HepG2 (cell line): ENCODE results near the gene CCDC50. TPM values are rescaled to one million over a fixed set of nuclear protein-coding genes. Genes with fewer than 3 reads are reported as not detected.

Source experiments
- ATAC-seq: fragments of 200-7000 bp; cut with Tn5 transposase; 3 replicates; pipeline ENCODE4 v1.9.1; 2020; ENCODE audit warnings: mild to moderate bottlenecking, moderate library complexity
- BruUV-seq: library from RNA; stranded (reverse); fragments of 400-500 nt; replicated peaks from 2 replicates; lab custom pipeline; 2021; lab: Mats Ljungman, UMichigan
- CTCF ChIA-PET: fragments of 300-600 bp; formaldehyde crosslinking; extraction: SDS; loops from one replicate; lab custom pipeline; 2021; ENCODE audit warnings: low total read pairs, inconsistent platforms, low intra/inter-chr PET ratio; lab: Yijun Ruan, JAX
- POLR2A ChIA-PET: fragments of 350-600 bp; sonication (Branson Sonifier 250); formaldehyde crosslinking; loops from one replicate; lab custom pipeline; 2020; ENCODE audit warnings: antibody characterized with exemption, inconsistent platforms; lab: Yijun Ruan, JAX
- DNase-seq: peaks from one replicate; pipeline ENCODE4 v3.0.0-alpha.2; 2015; ENCODE audit warnings: low spot score
- FAIRE-seq: peaks from 3 replicates; lab custom pipeline; 2011; peaks lifted over from hg19 to GRCh38; lab: Jason Lieb, UNC
- H2AFZ ChIP-seq: one replicate; pipeline ENCODE4 v1.6.1; 2011; ENCODE audit warnings: low read length, inconsistent platforms
- H3K27ac ChIP-seq: fragments of 300-600 bp; 3 replicates; pipeline ENCODE4 v1.8.0; 2011; ENCODE audit warnings: mixed run types, mild to moderate bottlenecking, mixed read lengths, low read length, inconsistent platforms; ENCODE audit not compliant: insufficient read depth; ENCODE audit errors: extremely low read length
- H3K27me3 ChIP-seq, 2 experiments: fragments of 200-600 bp in 1 of 2; 2 replicates in 1 of 2; 3 replicates in 1 of 2; pipeline versions ENCODE4 v1.6.0 to v1.8.0; 2011; ENCODE audit warnings: low read length in 2 of 2, mild to moderate bottlenecking in 2 of 2, moderate library complexity in 2 of 2, inconsistent platforms in 1 of 2; ENCODE audit not compliant: insufficient read depth in 2 of 2, control insufficient read depth in 1 of 2
- H3K36me3 ChIP-seq, 2 experiments: fragments of 200-600 bp in 1 of 2; replicated peaks in 1 of 2; 2 replicates in 1 of 2; 3 replicates in 1 of 2; pipeline versions ENCODE4 v1.5.1 to v1.8.0; 2011; ENCODE audit warnings: low read length in 2 of 2, inconsistent platforms in 1 of 2; ENCODE audit not compliant: insufficient read depth in 2 of 2, control insufficient read depth in 1 of 2
- H3K4me1 ChIP-seq: 2 replicates; pipeline ENCODE4 v1.5.1; 2012; ENCODE audit warnings: low read length, inconsistent platforms; ENCODE audit not compliant: insufficient read depth
- H3K4me2 ChIP-seq: 2 replicates; pipeline ENCODE4 v1.6.0; 2011; ENCODE audit warnings: low read depth, low read length, inconsistent platforms
- H3K4me3 ChIP-seq, 3 experiments: fragments of 200-600 bp in 1 of 3; sonication (generic), shearing (Covaris generic) in 1 of 3; replicated peaks in 1 of 3; 2 replicates each; pipeline ENCODE4 v1.5.1; 2011 to 2016; ENCODE audit warnings: low read length in 3 of 3, inconsistent platforms in 2 of 3, low read depth in 2 of 3, mild to moderate bottlenecking in 2 of 3, control low read depth in 1 of 3, mixed read lengths in 1 of 3; ENCODE audit not compliant: insufficient read depth in 1 of 3
- H3K79me2 ChIP-seq: one replicate; pipeline ENCODE4 v1.6.1; 2011; ENCODE audit warnings: low read length, inconsistent platforms; ENCODE audit not compliant: insufficient read depth
- H3K9ac ChIP-seq: 2 replicates; pipeline ENCODE4 v1.6.0; 2011; ENCODE audit warnings: mild to moderate bottlenecking, low read depth, low read length, inconsistent platforms; ENCODE audit not compliant: insufficient read depth
- H3K9me3 ChIP-seq: 2 replicates; pipeline ENCODE4 v1.5.1; 2012; ENCODE audit warnings: mild to moderate bottlenecking, low read length
- H4K20me1 ChIP-seq: 2 replicates; pipeline ENCODE4 v1.6.0; 2011; ENCODE audit warnings: inconsistent platforms, mild to moderate bottlenecking, low read length, moderate library complexity; ENCODE audit not compliant: insufficient read depth
- BRCA1 ChIP-seq: sonication (generic); formaldehyde crosslinking; IDR thresholded peaks from 2 replicates; pipeline ENCODE4 v1.4.0; 2020; ENCODE audit warnings: missing genetic modification reagents
- MATR3 ChIP-seq: sonication (generic); formaldehyde crosslinking; IDR thresholded peaks from 2 replicates; pipeline ENCODE4 v1.4.0; 2020; ENCODE audit warnings: missing genetic modification reagents
- WGBS: methylation state at CpG from one replicate; pipeline ENCODE4 v1.1.6; 2017; ENCODE audit warnings: low lambda C conversion rate; 5-methylcytosine and 5-hydroxymethylcytosine counted together
- in situ Hi-C: cut with HindIII; loops from 2 replicates; pipeline ENCODE4 v1.10.0; 2017; ENCODE audit warnings: low pct_unique_long_range_greater_than_20kb; ENCODE audit not compliant: extremely low pct_ligation_motif_present
- intact Hi-C: fragments of 100-400 bp; cut with micrococcal nuclease; formaldehyde crosslinking; loops from one replicate; pipeline ENCODE4 v1.10.0; 2022; ENCODE audit not compliant: unreplicated experiment
- polyA plus RNA-seq, 8 experiments: library from polyadenylated mRNA; depleted of rRNA in 3 of 8; stranded (reverse) in 7 of 8; unstranded in 1 of 8; fragments of >200 nt; fragmentation: Illumina TruSeq in 4 of 8; extraction: Trizol in 4 of 8; gene quantifications; 2 replicates each; pipeline versions ENCODE4 v1.2.1 to v1.2.3, GENCODE V29; 2011 to 2016; ENCODE audit warnings: low read depth in 4 of 8, missing spikeins in 1 of 8, mixed read lengths in 1 of 8; ENCODE audit not compliant: insufficient read depth in 1 of 8
- total RNA-seq, 5 experiments: library from RNA; depleted of rRNA; stranded (reverse); fragments of >200 nt; fragmentation: Illumina TruSeq; extraction: Trizol; gene quantifications; 2 replicates each; pipeline ENCODE4 v1.2.3, GENCODE V29; 2016; ENCODE audit warnings: low read depth in 1 of 5
- TF ChIP-seq, protein P1 (sequence below): sonication (generic); formaldehyde crosslinking; IDR thresholded peaks from 2 replicates; pipeline ENCODE4 v1.5.0; 2020; ENCODE audit warnings: mild to moderate bottlenecking, missing genetic modification reagents

The CCDC50 gene
- total and polyA plus RNA-seq, 2 of the 13 experiments (the other 11 are each of a cell fraction or from before 2014, with no cell fraction given), result 47.6 to 66.4 TPM

GRCh38 chr3:191353022-191353777 is 24.0 kb downstream of the CCDC50 start (continued):
- TF ChIP-seq BRCA1 (CRISPR knock-in tag), result no peak

GRCh38 chr3:191355406-191355805 is 26.2 kb downstream of the CCDC50 start:
- H3K27me3 ChIP-seq, result no peaks in the 10 kb centered on the region
- 96% methylated on average over 4 of the region's 4 CpGs for WGBS
- CTCF ChIA-PET, result no interaction called here
- FAIRE-seq, result no peak
- H3K9me3 ChIP-seq, result no peaks in the 10 kb centered on the region
- peaks cover 56% of the 10 kb centered on the region for H3K4me1 ChIP-seq
- no peak for DNase-seq
- H3K79me2 ChIP-seq, result peaks cover 72% of the 10 kb centered on the region
- ATAC-seq, result no peak
- H3K4me2 ChIP-seq, result no peak overlapping the region
- no peak overlapping the region for H3K9ac ChIP-seq
- TF ChIP-seq, protein P1, sequence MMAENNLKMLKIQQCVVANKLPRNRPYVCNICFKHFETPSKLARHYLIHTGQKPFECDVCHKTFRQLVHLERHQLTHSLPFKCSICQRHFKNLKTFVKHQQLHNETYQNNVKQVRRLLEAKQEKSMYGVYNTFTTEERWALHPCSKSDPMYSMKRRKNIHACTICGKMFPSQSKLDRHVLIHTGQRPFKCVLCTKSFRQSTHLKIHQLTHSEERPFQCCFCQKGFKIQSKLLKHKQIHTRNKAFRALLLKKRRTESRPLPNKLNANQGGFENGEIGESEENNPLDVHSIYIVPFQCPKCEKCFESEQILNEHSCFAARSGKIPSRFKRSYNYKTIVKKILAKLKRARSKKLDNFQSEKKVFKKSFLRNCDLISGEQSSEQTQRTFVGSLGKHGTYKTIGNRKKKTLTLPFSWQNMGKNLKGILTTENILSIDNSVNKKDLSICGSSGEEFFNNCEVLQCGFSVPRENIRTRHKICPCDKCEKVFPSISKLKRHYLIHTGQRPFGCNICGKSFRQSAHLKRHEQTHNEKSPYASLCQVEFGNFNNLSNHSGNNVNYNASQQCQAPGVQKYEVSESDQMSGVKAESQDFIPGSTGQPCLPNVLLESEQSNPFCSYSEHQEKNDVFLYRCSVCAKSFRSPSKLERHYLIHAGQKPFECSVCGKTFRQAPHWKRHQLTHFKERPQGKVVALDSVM (CRISPR knock-in tag), result no peak
- no peak for TF ChIP-seq MATR3 (CRISPR knock-in tag)
- no TSS peak for BruUV-seq
- POLR2A ChIA-PET, result no interaction called here
- intact Hi-C loops (loop anchor here (10.0 kb wide), 1 partner anchor 111 kb away; no protein-coding TSS in a partner anchor), in situ Hi-C loops (no loop called here)
- H3K4me3 ChIP-seq, result no peak overlapping the region
- no peak overlapping the region for H3K27ac ChIP-seq
- peaks cover 4 to 32% of the 10 kb centered on the region in 2 experiments; a peak in 4 of 5 replicates for H3K36me3 ChIP-seq
- H4K20me1 ChIP-seq, result peaks cover 19% of the 10 kb centered on the region
- H2AFZ ChIP-seq, result no peak overlapping the region
